LNCaP clone FGC (cell line): ENCODE results near the gene DNAJC18.
"Not testable (repeated sequence)": the region's sequence is repeated elsewhere in the genome, so short reads cannot be mapped to it uniquely, and the experiment has no call there.

Experiments used
- DNase-seq: peaks from one replicate; pipeline ENCODE4 v3.0.0-alpha.2; 2011; ENCODE audit warnings: low read depth
- H3K4me3 ChIP-seq: 2 replicates; pipeline ENCODE4 v1.5.1; 2011; ENCODE audit warnings: mild to moderate bottlenecking, low read depth, low read length, control low read depth
- CTCF ChIP-seq: IDR thresholded peaks from 2 replicates; pipeline ENCODE4 v1.5.1; 2012; ENCODE audit warnings: mild to moderate bottlenecking; ENCODE audit not compliant: control insufficient read depth, insufficient read depth; ENCODE audit errors: extremely low read depth

DNAJC18 gene

GRCh38 chr5:139414581-139415130, 24.7 kb downstream of the DNAJC18 start:
- DNase-seq = no peak
- no peak for TF ChIP-seq CTCF
- no peak overlapping the region for H3K4me3 ChIP-seq

- TF ChIP-seq CTCF = no peak
- H3K4me3 ChIP-seq = no peak overlapping the region
- DNase-seq = no peak
These were observed 25.4 kb downstream of the DNAJC18 start for GRCh38 chr5:139413963-139414362.

GRCh38 chr5:139413153-139413552, 26.2 kb downstream of the DNAJC18 start:
- no peak overlapping the region for H3K4me3 ChIP-seq
- TF ChIP-seq CTCF = no peak
- no peak for DNase-seq

- TF ChIP-seq CTCF = no peak
- DNase-seq = no peak
- no peak overlapping the region for H3K4me3 ChIP-seq
These were observed 28.1 kb downstream of the DNAJC18 start for GRCh38 chr5:139410993-139411828.

- no peak overlapping the region for H3K4me3 ChIP-seq
- TF ChIP-seq CTCF = no peak
- DNase-seq = no peak
These were observed 29.0 kb downstream of the DNAJC18 start for GRCh38 chr5:139410121-139410992.

GRCh38 chr5:139409116-139409515, 30.2 kb downstream of the DNAJC18 start:
- DNase-seq, H3K4me3 ChIP-seq: not testable (repeated sequence)

GRCh38 chr5:139408191-139408590, 31.1 kb downstream of the DNAJC18 start:
- no peak for DNase-seq
- no peak overlapping the region for H3K4me3 ChIP-seq
- TF ChIP-seq CTCF = no peak
